ENCODE results near the gene INTS15.
"Not testable (repeated sequence)": the region's sequence is repeated elsewhere in the genome, so short reads cannot be mapped to it uniquely, and the experiment has no call there.

Gene INTS15

DNA sequence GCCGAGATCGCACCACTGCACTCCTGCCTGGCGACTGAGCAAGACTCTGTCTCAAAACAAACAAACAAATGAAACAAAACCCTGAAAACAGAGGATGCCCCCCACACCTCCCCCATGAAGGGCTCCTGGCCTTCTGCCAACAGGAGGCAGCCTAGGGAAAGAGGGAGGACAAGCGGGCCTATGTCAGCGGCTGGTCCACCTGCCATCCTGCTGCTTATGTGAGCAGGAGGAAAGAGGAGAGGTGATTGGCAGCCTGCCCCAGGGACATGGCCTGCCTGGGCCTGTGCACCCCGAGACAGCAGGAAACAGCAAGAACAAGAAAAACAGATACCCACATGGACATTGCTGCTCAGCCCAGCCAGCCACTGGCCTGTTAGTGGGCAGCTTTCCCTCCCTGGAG, 38.2 kb downstream of the INTS15 start:
- H3K4me3 ChIP-seq (ENCODE audit: low read depth, low read length): no peak overlapping the region
- TF ChIP-seq, protein P1, sequence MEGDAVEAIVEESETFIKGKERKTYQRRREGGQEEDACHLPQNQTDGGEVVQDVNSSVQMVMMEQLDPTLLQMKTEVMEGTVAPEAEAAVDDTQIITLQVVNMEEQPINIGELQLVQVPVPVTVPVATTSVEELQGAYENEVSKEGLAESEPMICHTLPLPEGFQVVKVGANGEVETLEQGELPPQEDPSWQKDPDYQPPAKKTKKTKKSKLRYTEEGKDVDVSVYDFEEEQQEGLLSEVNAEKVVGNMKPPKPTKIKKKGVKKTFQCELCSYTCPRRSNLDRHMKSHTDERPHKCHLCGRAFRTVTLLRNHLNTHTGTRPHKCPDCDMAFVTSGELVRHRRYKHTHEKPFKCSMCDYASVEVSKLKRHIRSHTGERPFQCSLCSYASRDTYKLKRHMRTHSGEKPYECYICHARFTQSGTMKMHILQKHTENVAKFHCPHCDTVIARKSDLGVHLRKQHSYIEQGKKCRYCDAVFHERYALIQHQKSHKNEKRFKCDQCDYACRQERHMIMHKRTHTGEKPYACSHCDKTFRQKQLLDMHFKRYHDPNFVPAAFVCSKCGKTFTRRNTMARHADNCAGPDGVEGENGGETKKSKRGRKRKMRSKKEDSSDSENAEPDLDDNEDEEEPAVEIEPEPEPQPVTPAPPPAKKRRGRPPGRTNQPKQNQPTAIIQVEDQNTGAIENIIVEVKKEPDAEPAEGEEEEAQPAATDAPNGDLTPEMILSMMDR (IDR thresholded peaks at IDR 0.05; ENCODE audit: low read depth, low read length): no peak
- in situ Hi-C loops (cut with HindIII; ENCODE audit: low sequenced_read_pairs): no loop called here
- no peak for DNase-seq (ENCODE audit: low read depth, low spot score)

DNA sequence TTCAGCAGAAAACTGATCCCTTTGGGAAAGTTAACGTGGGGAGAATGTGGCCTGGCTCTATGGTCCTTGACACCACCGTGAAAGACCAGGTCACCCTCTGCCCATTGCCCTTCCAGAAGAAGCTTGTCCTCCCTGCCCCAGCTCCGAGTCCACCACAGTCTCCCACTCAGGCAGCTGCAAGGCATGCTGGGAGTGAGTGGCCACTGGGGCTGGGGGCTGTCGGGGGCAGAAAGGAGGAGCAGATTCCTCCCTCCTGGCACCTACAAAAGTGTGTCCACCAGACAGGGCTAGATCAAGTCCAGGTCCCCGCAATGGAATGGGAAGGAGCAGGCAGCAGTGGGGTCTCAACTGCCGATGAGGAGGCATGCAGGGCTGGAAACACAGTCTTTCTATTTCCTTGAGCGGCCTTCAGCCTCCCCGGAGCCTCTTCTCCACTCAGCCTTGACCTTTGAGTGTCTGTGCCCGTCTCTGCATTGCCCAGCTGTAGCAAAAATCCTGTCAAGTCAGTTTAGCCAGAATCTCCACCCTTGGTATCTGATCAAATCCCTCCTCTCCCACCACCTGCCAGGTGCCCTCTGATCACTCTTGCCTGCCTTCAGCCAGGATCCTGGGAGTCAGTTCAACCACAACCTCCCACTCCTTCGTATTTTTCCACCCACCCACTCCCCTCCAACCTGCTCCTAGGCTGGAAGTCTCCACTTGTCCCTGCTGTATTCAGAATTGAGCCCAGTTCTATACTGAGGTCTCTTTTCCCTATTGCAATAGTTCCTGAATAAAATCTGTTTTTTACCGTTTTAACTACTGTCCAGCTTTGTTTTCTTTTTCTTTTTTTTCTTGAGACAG, 40.4 kb downstream of the INTS15 start:
- TF ChIP-seq, protein P1 (IDR thresholded peaks at IDR 0.05; ENCODE audit: low read depth, low read length): no peak
- in situ Hi-C loops (cut with HindIII; ENCODE audit: low sequenced_read_pairs): no loop called here
- H3K4me3 ChIP-seq (ENCODE audit: low read depth, low read length): no peak overlapping the region
- DNase-seq (ENCODE audit: low read depth, low spot score): no peak

DNA sequence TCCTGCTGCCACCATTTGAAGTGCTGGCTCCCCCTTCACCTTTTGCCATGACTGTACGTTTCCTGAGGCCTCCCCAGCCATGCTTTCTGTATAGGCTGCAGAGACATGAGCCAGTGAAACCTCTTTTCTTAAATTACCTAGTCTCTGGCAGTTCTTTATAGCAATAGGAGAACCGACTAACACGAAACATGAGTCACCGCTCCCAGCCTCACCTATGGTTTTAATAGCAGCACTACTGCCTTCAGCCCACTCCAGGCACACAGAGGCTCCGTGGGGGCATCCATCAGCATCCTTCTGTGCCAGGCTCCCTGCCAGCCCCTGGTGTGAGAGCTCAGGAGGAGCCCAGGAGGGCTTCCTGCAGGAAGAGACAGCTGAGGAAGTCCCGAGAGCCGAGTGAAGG, 41.8 kb downstream of the INTS15 start:
- in situ Hi-C loops (cut with HindIII; ENCODE audit: low sequenced_read_pairs): no loop called here
- TF ChIP-seq, protein P1 (IDR thresholded peaks at IDR 0.05; ENCODE audit: low read depth, low read length): no peak
- no peak for DNase-seq (ENCODE audit: low read depth, low spot score)
- no peak overlapping the region for H3K4me3 ChIP-seq (ENCODE audit: low read depth, low read length)

DNA sequence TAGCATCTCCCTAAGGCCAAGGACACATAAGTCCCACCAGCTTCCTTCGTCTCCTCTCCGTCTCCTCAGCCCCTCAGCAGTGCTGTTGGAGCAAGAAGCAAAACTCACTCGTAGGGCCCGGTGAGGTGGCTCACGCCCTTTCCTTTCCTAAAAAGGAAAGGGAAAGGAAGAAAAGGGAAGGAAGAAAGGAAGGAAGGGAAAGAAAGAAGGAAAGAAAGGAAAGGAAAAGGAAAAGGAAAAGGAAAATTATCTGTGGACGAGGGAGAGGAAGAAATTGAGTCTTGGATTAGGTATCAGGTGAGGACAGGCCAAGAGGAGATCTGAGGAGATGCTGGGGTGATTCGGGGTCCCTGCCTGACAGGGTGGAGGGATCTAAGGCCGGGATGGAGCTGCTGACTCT, 44.2 kb downstream of the INTS15 start:
- in situ Hi-C loops (cut with HindIII; ENCODE audit: low sequenced_read_pairs): no loop called here
- no peak overlapping the region for H3K4me3 ChIP-seq (ENCODE audit: low read depth, low read length)
- no peak for DNase-seq (ENCODE audit: low read depth, low spot score)
- TF ChIP-seq, protein P1 (IDR thresholded peaks at IDR 0.05; ENCODE audit: low read depth, low read length): no peak

DNA sequence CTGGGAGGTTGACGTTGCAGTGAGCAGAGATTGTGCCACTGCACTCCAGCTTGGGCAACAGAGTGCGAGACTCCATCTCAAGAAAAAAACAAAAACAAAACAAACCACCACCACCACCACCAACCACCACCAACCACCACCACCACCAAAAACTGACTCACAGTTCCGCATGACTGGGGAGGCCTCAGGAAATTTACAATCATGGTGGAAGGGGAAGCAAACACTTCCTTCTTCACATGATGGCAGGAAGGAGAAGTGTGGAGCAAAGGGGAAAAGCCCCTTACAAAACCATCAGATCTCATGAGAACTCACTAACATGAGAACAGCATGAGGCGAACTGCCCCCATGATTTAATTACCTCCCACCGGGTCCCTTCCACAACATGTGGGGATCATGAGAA, 45.1 kb downstream of the INTS15 start:
- in situ Hi-C loops (cut with HindIII; ENCODE audit: low sequenced_read_pairs); H3K4me3 ChIP-seq (ENCODE audit: low read depth, low read length); DNase-seq (ENCODE audit: low read depth, low spot score): not testable (repeated sequence)

DNA sequence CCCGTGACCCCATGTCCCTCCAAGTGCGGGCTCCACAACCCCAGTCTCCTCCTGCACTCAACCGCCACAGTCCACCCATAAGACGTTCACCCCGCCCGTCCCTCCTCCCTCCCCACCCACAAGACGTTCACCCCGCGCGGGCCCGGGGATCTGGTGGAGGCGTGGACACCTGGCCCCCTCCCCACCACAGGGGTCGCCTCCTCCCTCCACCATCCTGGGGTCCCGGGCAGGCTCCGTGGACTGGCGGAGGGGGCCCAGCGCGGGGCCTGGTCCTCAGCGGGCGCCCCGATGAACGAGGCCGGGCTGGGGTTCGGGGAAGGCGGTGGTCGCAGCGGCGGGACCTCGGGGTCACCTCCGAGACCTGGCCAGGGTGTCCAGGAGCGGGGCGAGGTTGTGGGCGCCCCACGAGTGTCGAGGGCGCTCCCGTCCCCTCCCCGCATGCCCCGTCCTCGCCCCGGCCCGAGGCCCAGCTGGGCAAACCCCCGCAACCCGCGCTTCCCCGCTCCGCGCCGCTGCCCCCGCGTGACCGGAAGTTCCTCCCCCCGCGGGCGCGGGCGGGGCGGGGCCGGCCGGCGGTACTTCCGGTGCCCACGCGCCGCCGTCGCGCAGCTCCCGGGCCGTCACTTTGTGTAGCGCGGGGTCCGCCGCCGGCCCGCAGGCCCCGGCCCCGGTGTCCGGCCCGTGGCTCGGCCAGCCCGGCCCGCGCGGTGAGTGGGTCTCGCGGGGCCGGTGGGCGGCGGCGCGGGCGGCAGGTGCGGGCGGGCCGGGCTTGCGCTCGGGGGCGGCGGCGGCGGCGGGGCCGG, 47.1 kb downstream of the INTS15 start, which contains the start of gene ZNF316:
ZNF316 (plus strand) TSS at position 578 of the 803 bp plus-strand sequence. CDS start 5,092 bp downstream, outside the sequence.
- in situ Hi-C loops (cut with HindIII; ENCODE audit: low sequenced_read_pairs): no loop called here
- peak within 1 kb of the TSS; percentile 59 for H3K4me3 ChIP-seq (ENCODE audit: low read depth, low read length)
- TF ChIP-seq, protein P1 (IDR thresholded peaks at IDR 0.05; ENCODE audit: low read depth, low read length): no peak
- no peak for DNase-seq (ENCODE audit: low read depth, low spot score)

Measured in astrocyte of the spinal cord (primary cell).